GM12878 (cell line): ENCODE measurements around the gene SLCO3A1. TPM values are rescaled to one million over a fixed set of nuclear protein-coding genes. Genes with fewer than 3 reads are reported as not detected.
A peak's percentile ranks its signal among the peaks of the same experiment; 100 is the strongest.

Experiments
- ATAC-seq: fragments of 200-7000 bp; cut with Tn5 transposase; 3 replicates; pipeline ENCODE4 v1.9.1; 2020; ENCODE audit warnings: mild to moderate bottlenecking, moderate library complexity
- BruUV-seq: library from RNA; stranded (reverse); fragments of 400-500 nt; replicated peaks from 2 replicates; lab custom pipeline; 2021; lab: Mats Ljungman, UMichigan
- CTCF ChIA-PET: fragments of 300-600 bp; sonication (Branson Sonifier 250); formaldehyde crosslinking; extraction: SDS; loops from one replicate; lab custom pipeline; 2021; ENCODE audit warnings: inconsistent platforms; lab: Yijun Ruan, JAX
- POLR2A ChIA-PET: fragments of 350-600 bp; formaldehyde crosslinking; extraction: SDS; loops from one replicate; lab custom pipeline; 2021; ENCODE audit warnings: inconsistent platforms; lab: Charles Lee
- RAD21 ChIA-PET: fragments of 300-600 bp; sonication (Branson Sonifier 250); formaldehyde crosslinking; loops from one replicate; lab custom pipeline; 2023; ENCODE audit warnings: antibody characterized with exemption; ENCODE audit not compliant: unreplicated experiment; lab: Charles Lee
- SMC1A ChIA-PET: fragments of 300-600 bp; sonication (Branson Sonifier 250); formaldehyde crosslinking; loops from one replicate; lab custom pipeline; 2023; ENCODE audit not compliant: unreplicated experiment, uncharacterized antibody; lab: Charles Lee
- DNase-seq: peaks from one replicate; pipeline ENCODE4 v3.0.0-alpha.2; 2011; ENCODE audit warnings: low read depth, low spot score
- FAIRE-seq: peaks from 3 replicates; lab custom pipeline; 2011; peaks lifted over from hg19 to GRCh38; lab: Jason Lieb, UNC
- H2AFZ ChIP-seq: 2 replicates; pipeline ENCODE4 v1.6.0; 2011; ENCODE audit warnings: low read depth, low read length, control low read depth; ENCODE audit not compliant: control insufficient read depth
- H3K27ac ChIP-seq: 2 replicates; pipeline ENCODE4 v1.5.1; 2011; ENCODE audit warnings: control low read depth; ENCODE audit not compliant: control insufficient read depth, insufficient read depth
- H3K27me3 ChIP-seq, 2 experiments: replicated peaks in 1 of 2; 2 replicates each; pipeline versions ENCODE4 v1.6.0 to v1.6.1; 2011; ENCODE audit warnings: low read length in 1 of 2; ENCODE audit not compliant: control insufficient read depth in 2 of 2, insufficient read depth in 2 of 2
- H3K36me3 ChIP-seq, 2 experiments: 2 replicates each; pipeline ENCODE4 v1.5.1; 2011; ENCODE audit warnings: low read length in 1 of 2; ENCODE audit not compliant: control insufficient read depth in 2 of 2, insufficient read depth in 2 of 2
- H3K4me1 ChIP-seq: 2 replicates; pipeline ENCODE4 v1.6.1; 2011; ENCODE audit warnings: mild to moderate bottlenecking, low read length, moderate library complexity, mixed read lengths; ENCODE audit not compliant: control insufficient read depth, insufficient read depth
- H3K4me2 ChIP-seq: 2 replicates; pipeline ENCODE4 v1.6.0; 2011; ENCODE audit warnings: control low read depth; ENCODE audit not compliant: control insufficient read depth, insufficient read depth
- H3K4me3 ChIP-seq: fragments of 200-600 bp; sonication (generic); 2 replicates; pipeline ENCODE4 v1.5.1; 2016
- H3K79me2 ChIP-seq: 2 replicates; pipeline ENCODE4 v1.6.0; 2011; ENCODE audit warnings: low read length; ENCODE audit not compliant: control insufficient read depth, insufficient read depth
- H3K9ac ChIP-seq: 2 replicates; pipeline ENCODE4 v1.8.0; 2011; ENCODE audit warnings: low read length, control low read depth, mixed read lengths; ENCODE audit not compliant: control insufficient read depth, insufficient read depth
- H3K9me3 ChIP-seq: replicated peaks from 3 replicates; pipeline ENCODE4 v1.5.1; 2011; ENCODE audit warnings: mild to moderate bottlenecking, low read length; ENCODE audit not compliant: control insufficient read depth, insufficient read depth
- H4K20me1 ChIP-seq: 2 replicates; pipeline ENCODE4 v1.6.0; 2011; ENCODE audit not compliant: control insufficient read depth, insufficient read depth
- TAF1 ChIP-seq: IDR thresholded peaks from 2 replicates; pipeline ENCODE4 v1.6.1; 2011; ENCODE audit warnings: mild to moderate bottlenecking, low read depth, low read length, borderline replicate concordance
- TCF12 ChIP-seq: IDR thresholded peaks from 2 replicates; pipeline ENCODE4 v1.6.1; 2011; ENCODE audit warnings: low read depth, mild to moderate bottlenecking, low read length
- WGBS: methylation state at CpG from one replicate; pipeline ENCODE4 v1.1.6; 2016; ENCODE audit warnings: low lambda C conversion rate; ENCODE audit not compliant: insufficient replicate concordance, insufficient coverage; ENCODE audit errors: missing lambda C conversion rate; 5-methylcytosine and 5-hydroxymethylcytosine counted together
- in situ Hi-C: fragments of 300-500 bp; cut with MboI; formaldehyde crosslinking; loops from 9 replicates; pipeline ENCODE4 v1.14.3; 2018; ENCODE audit warnings: mixed read lengths
- intact Hi-C: fragments of 100-400 bp; cut with micrococcal nuclease; formaldehyde crosslinking; loops from one replicate; pipeline ENCODE4 v1.14.2; 2022; ENCODE audit not compliant: unreplicated experiment
- polyA plus RNA-seq, 11 experiments: library from polyadenylated mRNA; depleted of rRNA in 4 of 11; unstranded in 6 of 11; stranded (reverse) in 5 of 11; fragments of >200 nt; fragmentation: Nextera tagmentation in 4 of 11; fragmentation: Illumina TruSeq in 1 of 11; extraction: Ambion mirVana in 4 of 11; extraction: Trizol in 1 of 11; gene quantifications; 1 replicate in 1 of 11; 2 replicates in 10 of 11; pipeline versions ENCODE4 v1.2.1 to v1.2.3, GENCODE V29; 2011 to 2016; ENCODE audit warnings: inconsistent platforms in 2 of 11, missing spikeins in 2 of 11, low read depth in 1 of 11
- total RNA-seq, 4 experiments: library from RNA; depleted of rRNA in 3 of 4; stranded (reverse); fragments of >200 nt in 3 of 4; fragmentation: Illumina TruSeq in 1 of 4; extraction: Trizol in 1 of 4; gene quantifications; 2 replicates each; pipeline versions ENCODE4 v1.2.1 to v1.2.3, GENCODE V29; 2013 to 2021
- TF ChIP-seq, protein P1 (sequence below): fragments of 450-650 bp; IDR thresholded peaks from 2 replicates; pipeline ENCODE4 v1.6.1; 2017; ENCODE audit warnings: mild to moderate bottlenecking, moderate library complexity

Gene SLCO3A1
- total and polyA plus RNA-seq, 10 of the 15 experiments (the other 5 are each of a cell fraction or from before 2014, with no cell fraction given), result 0.05 to 5.9 (median 0.31) TPM

- DNase-seq (no peak), ATAC-seq (peak; percentile 42; the same call in 2 of the 3 replicates), FAIRE-seq (no peak)
- no peaks in the 10 kb centered on the region for H4K20me1 ChIP-seq
- no peak overlapping the region for H2AFZ ChIP-seq
- TF ChIP-seq TAF1 (no peak), TCF12 (no peak)
- TF ChIP-seq, protein P1, sequence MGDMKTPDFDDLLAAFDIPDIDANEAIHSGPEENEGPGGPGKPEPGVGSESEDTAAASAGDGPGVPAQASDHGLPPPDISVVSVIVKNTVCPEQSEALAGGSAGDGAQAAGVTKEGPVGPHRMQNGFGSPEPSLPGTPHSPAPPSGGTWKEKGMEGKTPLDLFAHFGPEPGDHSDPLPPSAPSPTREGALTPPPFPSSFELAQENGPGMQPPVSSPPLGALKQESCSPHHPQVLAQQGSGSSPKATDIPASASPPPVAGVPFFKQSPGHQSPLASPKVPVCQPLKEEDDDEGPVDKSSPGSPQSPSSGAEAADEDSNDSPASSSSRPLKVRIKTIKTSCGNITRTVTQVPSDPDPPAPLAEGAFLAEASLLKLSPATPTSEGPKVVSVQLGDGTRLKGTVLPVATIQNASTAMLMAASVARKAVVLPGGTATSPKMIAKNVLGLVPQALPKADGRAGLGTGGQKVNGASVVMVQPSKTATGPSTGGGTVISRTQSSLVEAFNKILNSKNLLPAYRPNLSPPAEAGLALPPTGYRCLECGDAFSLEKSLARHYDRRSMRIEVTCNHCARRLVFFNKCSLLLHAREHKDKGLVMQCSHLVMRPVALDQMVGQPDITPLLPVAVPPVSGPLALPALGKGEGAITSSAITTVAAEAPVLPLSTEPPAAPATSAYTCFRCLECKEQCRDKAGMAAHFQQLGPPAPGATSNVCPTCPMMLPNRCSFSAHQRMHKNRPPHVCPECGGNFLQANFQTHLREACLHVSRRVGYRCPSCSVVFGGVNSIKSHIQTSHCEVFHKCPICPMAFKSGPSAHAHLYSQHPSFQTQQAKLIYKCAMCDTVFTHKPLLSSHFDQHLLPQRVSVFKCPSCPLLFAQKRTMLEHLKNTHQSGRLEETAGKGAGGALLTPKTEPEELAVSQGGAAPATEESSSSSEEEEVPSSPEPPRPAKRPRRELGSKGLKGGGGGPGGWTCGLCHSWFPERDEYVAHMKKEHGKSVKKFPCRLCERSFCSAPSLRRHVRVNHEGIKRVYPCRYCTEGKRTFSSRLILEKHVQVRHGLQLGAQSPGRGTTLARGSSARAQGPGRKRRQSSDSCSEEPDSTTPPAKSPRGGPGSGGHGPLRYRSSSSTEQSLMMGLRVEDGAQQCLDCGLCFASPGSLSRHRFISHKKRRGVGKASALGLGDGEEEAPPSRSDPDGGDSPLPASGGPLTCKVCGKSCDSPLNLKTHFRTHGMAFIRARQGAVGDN, result no peak
- intact Hi-C loops (no loop called here), in situ Hi-C loops (no loop called here)
- RAD21 ChIA-PET, result no interaction called here
- no peaks in the 10 kb centered on the region for H3K36me3 ChIP-seq
- H3K4me1 ChIP-seq, result no peaks in the 10 kb centered on the region
- no TSS peak for BruUV-seq
- no peaks in the 10 kb centered on the region for H3K9me3 ChIP-seq
- no peak overlapping the region for H3K4me3 ChIP-seq
- CTCF ChIA-PET, result no interaction called here
- POLR2A ChIA-PET, result no interaction called here
- H3K79me2 ChIP-seq, result no peaks in the 10 kb centered on the region
- whole genome bisulfite sequencing, result 57% methylated on average over 5 of the region's 5 CpGs
- no peak overlapping the region for H3K9ac ChIP-seq
- no peak overlapping the region for H3K4me2 ChIP-seq
- no peaks in the 10 kb centered on the region for H3K27me3 ChIP-seq
- SMC1A ChIA-PET, result no interaction called here
- H3K27ac ChIP-seq, result no peak overlapping the region
Observed at GRCh38 chr15:91894606-91895005, 41.1 kb downstream of the SLCO3A1 start.
